Neural cell (in vitro differentiated cells): ENCODE measurements around the gene RIC8B. TPM values are rescaled to one million over a fixed set of nuclear protein-coding genes. Genes with fewer than 3 reads are reported as not detected.

ENCODE experiments used
- H2AFZ ChIP-seq: fragments of 200-600, 300-800 bp; sonication (generic), shearing (Covaris generic); 2 replicates; pipeline ENCODE4 v1.6.0; 2014; ENCODE audit warnings: low read depth, mild to moderate bottlenecking, antibody characterized with exemption, low read length, moderate library complexity
- H3F3A ChIP-seq: fragments of 200-600 bp; shearing (Covaris generic); 2 replicates; pipeline ENCODE4 v1.6.1; 2016; ENCODE audit warnings: mild to moderate bottlenecking, moderate library complexity, mixed read lengths, antibody characterized with exemption, low read length; ENCODE audit not compliant: insufficient read depth, poor library complexity, severe bottlenecking
- H3K27ac ChIP-seq: fragments of 200-600, 300-800 bp; sonication (generic), shearing (Covaris generic); 2 replicates; pipeline ENCODE4 v1.5.1; 2014; ENCODE audit warnings: mild to moderate bottlenecking, low read length, moderate library complexity
- H3K27me3 ChIP-seq: fragments of 300-800, 200-600 bp; sonication (generic), shearing (Covaris generic); 2 replicates; pipeline ENCODE4 v1.6.0; 2014; ENCODE audit warnings: mild to moderate bottlenecking, low read depth, low read length, moderate library complexity; ENCODE audit not compliant: insufficient read depth
- H3K36me3 ChIP-seq: fragments of 300-800, 200-600 bp; sonication (generic), shearing (Covaris generic); 2 replicates; pipeline ENCODE4 v1.5.1; 2014; ENCODE audit warnings: mild to moderate bottlenecking, antibody characterized with exemption, low read length, moderate library complexity; ENCODE audit not compliant: insufficient read depth
- H3K4me2 ChIP-seq: fragments of 300-800, 200-600 bp; sonication (generic), shearing (Covaris generic); 2 replicates; pipeline ENCODE4 v1.6.0; 2014; ENCODE audit warnings: mild to moderate bottlenecking, low read length
- H3K4me3 ChIP-seq: fragments of 300-800, 200-600 bp; sonication (generic), shearing (Covaris generic); 2 replicates; pipeline ENCODE4 v1.5.1; 2014; ENCODE audit warnings: mild to moderate bottlenecking, low read length, moderate library complexity
- H3K79me2 ChIP-seq: fragments of 200-600 bp; shearing (Covaris generic); replicated peaks from 2 replicates; pipeline ENCODE4 v1.6.0; 2014; ENCODE audit warnings: mild to moderate bottlenecking, low read length, moderate library complexity; ENCODE audit not compliant: insufficient read depth
- H3K9ac ChIP-seq: fragments of 300-800, 200-600 bp; sonication (generic), shearing (Covaris generic); 2 replicates; pipeline ENCODE4 v1.6.1; 2016; ENCODE audit warnings: mild to moderate bottlenecking, low read length, mixed read lengths
- H3K9me2 ChIP-seq: fragments of 200-600 bp; shearing (Covaris generic); 2 replicates; pipeline ENCODE4 v1.6.1; 2016; ENCODE audit warnings: mild to moderate bottlenecking, low read length, mixed read lengths; ENCODE audit not compliant: insufficient read depth
- H3K9me3 ChIP-seq: fragments of 200-600, 300-800 bp; sonication (generic), shearing (Covaris generic); 2 replicates; pipeline ENCODE4 v1.6.1; 2016; ENCODE audit warnings: mild to moderate bottlenecking, mixed run types, low read length, moderate library complexity, mixed read lengths
- H4K20me1 ChIP-seq: fragments of 200-600 bp; shearing (Covaris generic); 2 replicates; pipeline ENCODE4 v1.6.1; 2016; ENCODE audit warnings: mild to moderate bottlenecking, mixed run types; ENCODE audit not compliant: insufficient read depth
- EP300 ChIP-seq: fragments of 450-650 bp; conservative IDR thresholded peaks from 2 replicates; pipeline ENCODE4 v1.6.1; 2014; ENCODE audit warnings: antibody characterized with exemption, mild to moderate bottlenecking, moderate library complexity; ENCODE audit not compliant: poor library complexity, severe bottlenecking
- EZH2 ChIP-seq: fragments of 200-600, 300-800 bp; shearing (Covaris generic), sonication (generic); IDR thresholded peaks from 2 replicates; pipeline ENCODE4 v1.6.1; 2014; ENCODE audit warnings: antibody characterized with exemption, low read length, borderline replicate concordance, mild to moderate bottlenecking; ENCODE audit not compliant: insufficient read depth, poor library complexity, severe bottlenecking
- MXI1 ChIP-seq: fragments of 450-650 bp; conservative IDR thresholded peaks from 2 replicates; pipeline ENCODE4 v1.6.1; 2014; ENCODE audit warnings: antibody characterized with exemption, mild to moderate bottlenecking; ENCODE audit not compliant: poor library complexity, severe bottlenecking
- POLR2AphosphoS5 ChIP-seq: IDR thresholded peaks from 2 replicates; pipeline ENCODE4 v1.6.1; 2012
- RAD21 ChIP-seq: fragments of 450-650 bp; conservative IDR thresholded peaks from 2 replicates; pipeline ENCODE4 v1.6.1; 2014; ENCODE audit warnings: antibody characterized with exemption, mild to moderate bottlenecking, moderate library complexity
- REST ChIP-seq: IDR thresholded peaks from 2 replicates; pipeline ENCODE4 v1.6.1; 2012; ENCODE audit warnings: borderline replicate concordance
- SMC3 ChIP-seq: fragments of 450-650 bp; conservative IDR thresholded peaks from 2 replicates; pipeline ENCODE4 v1.6.1; 2014; ENCODE audit warnings: antibody characterized with exemption, mild to moderate bottlenecking, moderate library complexity; ENCODE audit not compliant: poor library complexity
- TAF1 ChIP-seq: IDR thresholded peaks from 2 replicates; pipeline ENCODE4 v1.6.1; 2012; ENCODE audit warnings: low read depth
- polyA plus RNA-seq: library from polyadenylated mRNA; depleted of rRNA; stranded (reverse); fragments of >200 nt; gene quantifications from 2 replicates; pipeline ENCODE4 v1.2.3, GENCODE V29; 2014
- TF ChIP-seq, protein P1 (sequence below): fragments of 450-650 bp; IDR thresholded peaks from 2 replicates; pipeline ENCODE4 v1.5.1; 2014; ENCODE audit warnings: antibody characterized with exemption, mild to moderate bottlenecking, moderate library complexity; ENCODE audit not compliant: poor library complexity, severe bottlenecking

Gene RIC8B
- polyA plus RNA-seq, 1 donor from 2014 or later: 30.0 TPM

GRCh38 chr12:106897981-106898901 lies 123.8 kb downstream of the RIC8B start:
- no peaks in the 10 kb centered on the region for H3K27me3 ChIP-seq
- no peak overlapping the region for H2AFZ ChIP-seq
- no peaks in the 10 kb centered on the region for H3F3A ChIP-seq
- H3K9me3 ChIP-seq: no peaks in the 10 kb centered on the region
- no peak overlapping the region for H3K27ac ChIP-seq
- no peaks in the 10 kb centered on the region for H3K79me2 ChIP-seq
- no peaks in the 10 kb centered on the region for H4K20me1 ChIP-seq
- TF ChIP-seq POLR2AphosphoS5 (no peak), REST (no peak), TAF1 (no peak), RAD21 (no peak), SMC3 (no peak), EP300 (no peak), EZH2 (no peak), MXI1 (no peak)
- TF ChIP-seq, protein P1, sequence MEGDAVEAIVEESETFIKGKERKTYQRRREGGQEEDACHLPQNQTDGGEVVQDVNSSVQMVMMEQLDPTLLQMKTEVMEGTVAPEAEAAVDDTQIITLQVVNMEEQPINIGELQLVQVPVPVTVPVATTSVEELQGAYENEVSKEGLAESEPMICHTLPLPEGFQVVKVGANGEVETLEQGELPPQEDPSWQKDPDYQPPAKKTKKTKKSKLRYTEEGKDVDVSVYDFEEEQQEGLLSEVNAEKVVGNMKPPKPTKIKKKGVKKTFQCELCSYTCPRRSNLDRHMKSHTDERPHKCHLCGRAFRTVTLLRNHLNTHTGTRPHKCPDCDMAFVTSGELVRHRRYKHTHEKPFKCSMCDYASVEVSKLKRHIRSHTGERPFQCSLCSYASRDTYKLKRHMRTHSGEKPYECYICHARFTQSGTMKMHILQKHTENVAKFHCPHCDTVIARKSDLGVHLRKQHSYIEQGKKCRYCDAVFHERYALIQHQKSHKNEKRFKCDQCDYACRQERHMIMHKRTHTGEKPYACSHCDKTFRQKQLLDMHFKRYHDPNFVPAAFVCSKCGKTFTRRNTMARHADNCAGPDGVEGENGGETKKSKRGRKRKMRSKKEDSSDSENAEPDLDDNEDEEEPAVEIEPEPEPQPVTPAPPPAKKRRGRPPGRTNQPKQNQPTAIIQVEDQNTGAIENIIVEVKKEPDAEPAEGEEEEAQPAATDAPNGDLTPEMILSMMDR: no peak
- H3K4me2 ChIP-seq: no peak overlapping the region
- H3K4me3 ChIP-seq: no peak overlapping the region
- no peaks in the 10 kb centered on the region for H3K36me3 ChIP-seq
- no peaks in the 10 kb centered on the region for H3K9me2 ChIP-seq
- H3K9ac ChIP-seq: no peak overlapping the region

- Histone ChIP-seq H2AFZ (no peak overlapping the region), H3K27ac (no peak overlapping the region), H3K9me2 (no peaks in the 10 kb centered on the region), H4K20me1 (no peaks in the 10 kb centered on the region), H3K9ac (no peak overlapping the region), H3K36me3 (no peaks in the 10 kb centered on the region), H3K27me3 (no peaks in the 10 kb centered on the region), H3K4me3 (no peak overlapping the region), H3F3A (no peaks in the 10 kb centered on the region), H3K4me2 (no peak overlapping the region), H3K9me3 (no peaks in the 10 kb centered on the region), H3K79me2 (no peaks in the 10 kb centered on the region)
- no peak for TF ChIP-seq TAF1
- TF ChIP-seq MXI1: no peak
- no peak for TF ChIP-seq EZH2
Observed at GRCh38 chr12:106900554-106900953, 126.1 kb downstream of the RIC8B start.
